Measurements from ENCODE around the gene HLA-DPB1.
A peak's percentile ranks its signal among the peaks of the same experiment; 100 is the strongest.

The HLA-DPB1 gene

GRCh38 chr6:33123732-33124524 is 48.1 kb downstream of the HLA-DPB1 start:
- Mint-ChIP-seq H3K9me3 (peaks cover 16% of the 10 kb centered on the region), H3K4me3 (no peak overlapping the region), H3K27me3 (ENCODE audit: low read depth, poor library complexity) (peaks cover 51% of the 10 kb centered on the region), H3K4me1 (peaks cover 11% of the 10 kb centered on the region), H3K36me3 (ENCODE audit: low read depth) (peaks cover 5% of the 10 kb centered on the region), H3K27ac (no peak overlapping the region)
- peak; percentile 68 for TF ChIP-seq CTCF (IDR thresholded peaks at IDR 0.05)
- peak; percentile 41 for DNase-seq

GRCh38 chr6:33124525-33124901 is 48.7 kb downstream of the HLA-DPB1 start:
- Mint-ChIP-seq H3K9me3 (peaks cover 16% of the 10 kb centered on the region), H3K36me3 (ENCODE audit: low read depth) (peaks cover 5% of the 10 kb centered on the region), H3K27ac (no peak overlapping the region), H3K4me3 (no peak overlapping the region), H3K27me3 (ENCODE audit: low read depth, poor library complexity) (peaks cover 53% of the 10 kb centered on the region), H3K4me1 (peaks cover 11% of the 10 kb centered on the region)
- no peak for TF ChIP-seq CTCF (IDR thresholded peaks at IDR 0.05)
- DNase-seq, result no peak

GRCh38 chr6:33124947-33125346 is 49.2 kb downstream of the HLA-DPB1 start:
- DNase-seq, result no peak
- Mint-ChIP-seq H3K27ac (no peak overlapping the region), H3K27me3 (ENCODE audit: low read depth, poor library complexity) (peaks cover 49% of the 10 kb centered on the region), H3K4me1 (peaks cover 11% of the 10 kb centered on the region), H3K36me3 (ENCODE audit: low read depth) (peaks cover 5% of the 10 kb centered on the region), H3K4me3 (no peak overlapping the region), H3K9me3 (peaks cover 16% of the 10 kb centered on the region)
- no peak for TF ChIP-seq CTCF (IDR thresholded peaks at IDR 0.05)

GRCh38 chr6:33126101-33126714 is 50.4 kb downstream of the HLA-DPB1 start:
- DNase-seq, result peak; percentile 84
- Mint-ChIP-seq H3K27ac (no peak overlapping the region), H3K4me1 (peaks cover 18% of the 10 kb centered on the region), H3K27me3 (ENCODE audit: low read depth, poor library complexity) (peaks cover 50% of the 10 kb centered on the region), H3K9me3 (peaks cover 16% of the 10 kb centered on the region), H3K4me3 (no peak overlapping the region), H3K36me3 (ENCODE audit: low read depth) (peaks cover 5% of the 10 kb centered on the region)
- TF ChIP-seq CTCF (IDR thresholded peaks at IDR 0.05), result peak; percentile 64

GRCh38 chr6:33128318-33128717 is 52.5 kb downstream of the HLA-DPB1 start:
- Mint-ChIP-seq H3K27ac (no peak overlapping the region), H3K27me3 (ENCODE audit: low read depth, poor library complexity) (peaks cover 47% of the 10 kb centered on the region), H3K9me3 (peaks cover 10% of the 10 kb centered on the region), H3K4me3 (no peak overlapping the region), H3K36me3 (ENCODE audit: low read depth) (peaks cover 5% of the 10 kb centered on the region), H3K4me1 (peaks cover 12% of the 10 kb centered on the region)
- no peak for TF ChIP-seq CTCF (IDR thresholded peaks at IDR 0.05)
- no peak for DNase-seq
